ENCODE measurements around the gene DRD3.

The DRD3 gene

DNA sequence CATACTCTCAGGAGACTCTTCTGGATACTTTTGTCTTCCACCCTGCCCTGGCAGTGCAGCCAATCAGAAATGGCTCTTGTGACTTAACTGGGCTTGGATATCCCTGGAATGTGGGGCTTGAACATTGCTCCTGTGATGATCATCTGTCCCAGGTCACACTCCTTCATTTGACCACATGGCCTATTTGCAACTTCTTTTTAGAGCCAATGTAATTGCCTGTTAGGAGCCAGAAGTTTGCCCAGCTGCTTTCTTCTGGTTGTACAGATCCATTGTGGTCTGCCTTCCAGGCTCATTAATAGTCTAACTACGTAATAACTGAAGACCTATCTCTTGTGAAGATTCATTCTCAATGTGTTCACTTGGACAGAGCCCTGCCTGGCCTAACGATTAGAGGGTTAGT, 92.5 kb downstream of the DRD3 start:
- in situ Hi-C loops (cut with HindIII; ENCODE audit: low sequenced_read_pairs): no loop called here
- no peak for DNase-seq (ENCODE audit: low read depth)
- H3K4me3 ChIP-seq (ENCODE audit: low read depth, low read length): no peak overlapping the region
- TF ChIP-seq, protein P1, sequence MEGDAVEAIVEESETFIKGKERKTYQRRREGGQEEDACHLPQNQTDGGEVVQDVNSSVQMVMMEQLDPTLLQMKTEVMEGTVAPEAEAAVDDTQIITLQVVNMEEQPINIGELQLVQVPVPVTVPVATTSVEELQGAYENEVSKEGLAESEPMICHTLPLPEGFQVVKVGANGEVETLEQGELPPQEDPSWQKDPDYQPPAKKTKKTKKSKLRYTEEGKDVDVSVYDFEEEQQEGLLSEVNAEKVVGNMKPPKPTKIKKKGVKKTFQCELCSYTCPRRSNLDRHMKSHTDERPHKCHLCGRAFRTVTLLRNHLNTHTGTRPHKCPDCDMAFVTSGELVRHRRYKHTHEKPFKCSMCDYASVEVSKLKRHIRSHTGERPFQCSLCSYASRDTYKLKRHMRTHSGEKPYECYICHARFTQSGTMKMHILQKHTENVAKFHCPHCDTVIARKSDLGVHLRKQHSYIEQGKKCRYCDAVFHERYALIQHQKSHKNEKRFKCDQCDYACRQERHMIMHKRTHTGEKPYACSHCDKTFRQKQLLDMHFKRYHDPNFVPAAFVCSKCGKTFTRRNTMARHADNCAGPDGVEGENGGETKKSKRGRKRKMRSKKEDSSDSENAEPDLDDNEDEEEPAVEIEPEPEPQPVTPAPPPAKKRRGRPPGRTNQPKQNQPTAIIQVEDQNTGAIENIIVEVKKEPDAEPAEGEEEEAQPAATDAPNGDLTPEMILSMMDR (IDR thresholded peaks at IDR 0.05; ENCODE audit: low read depth, low read length, missing control alignments): no peak

DNA sequence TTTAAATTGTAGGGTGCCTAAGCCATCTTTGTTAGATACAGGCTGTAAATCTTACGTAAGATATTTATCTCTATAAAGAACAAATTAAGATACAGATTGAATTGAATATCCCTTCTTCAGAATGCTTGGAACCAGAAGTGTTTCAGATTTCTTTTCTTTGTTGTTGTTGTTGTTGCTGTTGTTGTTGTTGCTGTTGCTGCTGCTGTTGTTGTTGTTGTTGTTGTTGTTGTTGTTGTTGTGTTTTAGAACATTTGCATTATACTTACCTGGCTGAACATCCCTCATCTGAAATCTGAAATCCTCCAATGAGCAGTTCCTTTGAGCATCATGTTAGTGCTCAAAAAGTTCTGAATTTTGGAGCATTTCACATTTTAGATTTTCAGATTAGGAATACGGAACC, 95.7 kb downstream of the DRD3 start:
- no peak overlapping the region for H3K4me3 ChIP-seq (ENCODE audit: low read depth, low read length)
- TF ChIP-seq, protein P1 (IDR thresholded peaks at IDR 0.05; ENCODE audit: low read depth, low read length, missing control alignments): no peak
- in situ Hi-C loops (cut with HindIII; ENCODE audit: low sequenced_read_pairs): no loop called here
- DNase-seq (ENCODE audit: low read depth): no peak

DNA sequence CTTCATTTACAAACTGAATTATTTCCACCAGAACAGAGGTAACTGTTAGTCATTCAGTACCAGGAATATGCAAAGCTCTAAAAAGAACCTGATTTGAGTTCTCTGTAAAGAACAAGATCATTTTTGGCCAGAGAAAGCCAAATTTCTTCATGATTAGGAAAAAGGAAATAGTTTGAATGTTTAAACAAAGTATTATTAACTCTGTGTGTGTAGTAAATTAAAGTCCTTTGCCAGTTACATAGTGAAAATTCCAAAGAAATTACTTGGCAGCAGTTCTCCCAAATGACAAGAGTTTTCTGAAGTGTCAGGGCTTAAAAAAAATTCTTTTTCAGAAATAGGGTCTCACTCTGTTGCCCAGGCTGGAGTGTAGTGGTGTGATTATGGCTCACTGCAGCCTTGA, 97.8 kb downstream of the DRD3 start:
- in situ Hi-C loops (cut with HindIII; ENCODE audit: low sequenced_read_pairs): no loop called here
- TF ChIP-seq, protein P1 (IDR thresholded peaks at IDR 0.05; ENCODE audit: low read depth, low read length, missing control alignments): no peak
- no peak for DNase-seq (ENCODE audit: low read depth)
- no peak overlapping the region for H3K4me3 ChIP-seq (ENCODE audit: low read depth, low read length)

DNA sequence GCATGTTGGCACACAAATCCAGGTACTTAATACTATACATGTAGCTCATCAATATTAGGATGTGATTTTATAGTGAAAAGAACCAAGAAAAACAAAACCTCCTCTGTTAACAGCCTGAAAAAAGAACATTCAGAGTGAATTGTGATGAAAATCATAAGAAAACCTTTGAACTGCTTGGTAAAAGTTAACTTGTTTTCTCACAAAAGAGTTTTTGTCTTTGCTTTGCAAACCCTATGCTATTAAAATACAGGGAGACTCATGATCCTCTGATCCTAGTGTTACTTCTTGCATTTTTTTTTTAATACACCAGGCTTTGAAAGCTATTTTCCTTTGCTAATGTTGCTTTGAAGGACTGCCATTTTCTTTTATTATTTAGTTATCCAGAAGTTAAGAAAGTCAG, 98.7 kb downstream of the DRD3 start:
- no peak overlapping the region for H3K4me3 ChIP-seq (ENCODE audit: low read depth, low read length)
- in situ Hi-C loops (cut with HindIII; ENCODE audit: low sequenced_read_pairs): no loop called here
- DNase-seq (ENCODE audit: low read depth): no peak
- TF ChIP-seq, protein P1 (IDR thresholded peaks at IDR 0.05; ENCODE audit: low read depth, low read length, missing control alignments): no peak

DNA sequence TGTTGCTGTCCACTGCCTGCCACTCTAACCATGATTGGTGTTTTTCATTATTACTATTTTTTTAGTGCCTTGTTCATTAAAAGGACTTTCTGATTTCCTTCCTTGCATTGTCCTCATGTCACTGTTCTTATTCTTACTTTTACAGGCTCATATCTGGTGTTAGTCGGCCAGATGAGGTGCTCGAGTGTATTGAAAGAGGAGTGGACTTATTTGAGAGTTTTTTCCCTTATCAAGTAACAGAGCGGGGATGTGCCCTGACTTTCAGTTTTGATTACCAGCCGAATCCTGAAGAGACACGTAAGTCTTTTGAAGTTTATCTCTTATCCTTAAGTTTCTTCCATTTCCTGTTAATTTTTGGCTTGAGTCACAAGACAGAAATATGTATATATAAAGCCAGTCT, 99.1 kb downstream of the DRD3 start:
- TF ChIP-seq, protein P1 (IDR thresholded peaks at IDR 0.05; ENCODE audit: low read depth, low read length, missing control alignments): no peak
- no peak overlapping the region for H3K4me3 ChIP-seq (ENCODE audit: low read depth, low read length)
- in situ Hi-C loops (cut with HindIII; ENCODE audit: low sequenced_read_pairs): no loop called here
- DNase-seq (ENCODE audit: low read depth): no peak

DNA sequence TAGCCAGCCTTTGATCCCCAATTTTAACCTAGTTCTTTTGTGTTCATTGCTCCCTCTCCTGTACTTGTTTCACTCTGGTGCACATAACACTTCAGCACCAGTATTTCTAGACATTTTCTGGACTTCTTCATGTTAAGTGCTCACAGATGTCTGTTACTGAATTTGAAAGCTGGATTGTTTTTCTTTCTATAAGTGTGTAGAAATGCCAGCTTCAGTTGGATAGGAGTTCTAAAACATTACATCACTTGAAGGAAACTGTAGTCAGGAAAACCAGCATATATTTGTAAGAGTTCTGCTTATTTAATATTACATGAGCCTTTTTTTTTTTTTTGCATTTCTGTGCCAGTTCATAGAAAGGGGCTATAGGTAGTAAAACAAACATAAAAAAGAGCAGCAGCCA, 100.7 kb downstream of the DRD3 start:
- in situ Hi-C loops (cut with HindIII; ENCODE audit: low sequenced_read_pairs): no loop called here
- TF ChIP-seq, protein P1 (IDR thresholded peaks at IDR 0.05; ENCODE audit: low read depth, low read length, missing control alignments): no peak
- H3K4me3 ChIP-seq (ENCODE audit: low read depth, low read length): no peak overlapping the region
- DNase-seq (ENCODE audit: low read depth): no peak

All from astrocyte of the cerebellum (primary cell).